Thyroid gland (tissue), 4 donors: ENCODE data around the gene MESP2. TPM values are rescaled to one million over a fixed set of nuclear protein-coding genes. Genes with fewer than 3 reads are reported as not detected.

Source experiments
- DNase-seq, 2 donors: peaks; one replicate each; pipeline ENCODE4 v3.0.0-alpha.2; 2019
- H3K27ac ChIP-seq, 3 donors: fragments of 200-600 bp; sonication (generic); 1 replicate in 2 of 3; 2 replicates in 1 of 3; pipeline ENCODE4 v1.5.1; 2016 to 2019; ENCODE audit warnings: mild to moderate bottlenecking in 1 of 3, moderate library complexity in 1 of 3
- H3K27me3 ChIP-seq: fragments of 200-600 bp; sonication (generic); one replicate; pipeline ENCODE4 v1.5.1; 2019
- H3K36me3 ChIP-seq, 2 donors: fragments of 200-600 bp; sonication (generic); one replicate each; pipeline ENCODE4 v1.5.1; 2016 to 2019
- H3K4me1 ChIP-seq, 2 donors: fragments of 200-600 bp; sonication (generic); one replicate each; pipeline ENCODE4 v1.5.1; 2017 to 2019
- H3K4me3 ChIP-seq, 3 donors: fragments of 200-600 bp; sonication (generic); replicated peaks in 1 of 3; 1 replicate in 2 of 3; 2 replicates in 1 of 3; pipeline ENCODE4 v1.5.1; 2016; ENCODE audit warnings: mild to moderate bottlenecking in 1 of 3
- H3K9me3 ChIP-seq: fragments of 200-600 bp; sonication (generic); one replicate; pipeline ENCODE4 v1.5.1; 2017
- CTCF ChIP-seq, 6 experiments: fragments of 200-600 bp in 3 of 6; fragments of 450-650 bp in 3 of 6; sonication (generic) in 3 of 6; IDR thresholded peaks; one replicate each; pipeline ENCODE4 v1.5.1; 2016 to 2019; ENCODE audit warnings: antibody characterized with exemption in 6 of 6, mild to moderate bottlenecking in 2 of 6, inconsistent platforms in 1 of 6, moderate library complexity in 1 of 6
- POLR2A ChIP-seq, 2 donors: fragments of 450-650 bp; IDR thresholded peaks; one replicate each; pipeline ENCODE4 v1.6.1; 2017; ENCODE audit warnings: antibody characterized with exemption in 2 of 2, mild to moderate bottlenecking in 2 of 2, moderate library complexity in 1 of 2
- WGBS, 2 donors: methylation state at CpG; one replicate each; pipeline ENCODE4 v1.1.5; 2017; 5-methylcytosine and 5-hydroxymethylcytosine counted together
- intact Hi-C: fragments of 100-400 bp; cut with DNase I; formaldehyde crosslinking; loops from one replicate; pipeline ENCODE4 v1.15.1; 2023
- total RNA-seq, 4 donors: library from RNA; depleted of rRNA; stranded (reverse); fragments of >200 nt; gene quantifications; one replicate each; pipeline ENCODE4 v1.2.3, GENCODE V29; 2016

MESP2 gene
- total RNA-seq, 4 donors from 2014 or later: 0.34 to 0.67 TPM; not detected in 2

- Histone ChIP-seq H3K36me3 (no peaks in the 10 kb centered on the region), H3K27ac (no peak overlapping the region), H3K9me3 (no peaks in the 10 kb centered on the region), H3K4me3 (no peak overlapping the region), H3K4me1 (peaks cover 0 to 8% of the 10 kb centered on the region in 2 donors), H3K27me3 (no peaks in the 10 kb centered on the region)
- intact Hi-C loops: no loop called here
- DNase-seq: peak in 1 of 2 donors; percentile 15
- TF ChIP-seq POLR2A (IDR thresholded peaks at IDR 0.05) (no peak), CTCF (IDR thresholded peaks at IDR 0.05) (no peak)
- WGBS, 2 donors: 77 to 82% methylated on average over 12 to 13 of the region's 14 CpGs
Measured at GRCh38 chr15:89783111-89783860, 7.2 kb downstream of the MESP2 start.

- intact Hi-C loops: no loop called here
- no peak for DNase-seq
- Histone ChIP-seq H3K9me3 (no peaks in the 10 kb centered on the region), H3K27ac (no peak overlapping the region), H3K4me3 (no peak overlapping the region), H3K4me1 (peaks cover 0 to 8% of the 10 kb centered on the region in 2 donors), H3K27me3 (no peaks in the 10 kb centered on the region), H3K36me3 (no peaks in the 10 kb centered on the region)
- TF ChIP-seq CTCF (IDR thresholded peaks at IDR 0.05) (no peak), POLR2A (IDR thresholded peaks at IDR 0.05) (no peak)
- WGBS, 2 donors: 87 to 89% methylated on average over 9 of the region's 15 CpGs
Measured at GRCh38 chr15:89783861-89784685, 7.9 kb downstream of the MESP2 start.

GRCh38 chr15:89784686-89784960, 8.5 kb downstream of the MESP2 start:
- Histone ChIP-seq H3K27ac (no peak overlapping the region), H3K4me1 (peaks cover 0 to 8% of the 10 kb centered on the region in 2 donors), H3K27me3 (no peaks in the 10 kb centered on the region), H3K36me3 (no peaks in the 10 kb centered on the region), H3K4me3 (no peak overlapping the region), H3K9me3 (no peaks in the 10 kb centered on the region)
- TF ChIP-seq POLR2A (IDR thresholded peaks at IDR 0.05): no peak
- TF ChIP-seq CTCF (IDR thresholded peaks at IDR 0.05): no peak
- intact Hi-C loops: no loop called here
- DNase-seq: no peak
- 90 to 96% methylated on average over 3 to 5 of the region's 7 CpGs for WGBS, 2 donors

- 52 to 55% methylated on average over 12 to 13 of the region's 13 CpGs for WGBS, 2 donors
- H3K9me3 ChIP-seq: no peaks in the 10 kb centered on the region
- H3K4me3 ChIP-seq: no peak overlapping the region
- no peaks in the 10 kb centered on the region for H3K36me3 ChIP-seq
- peak; percentile 28 to 29 for DNase-seq
- intact Hi-C loops: no loop called here
- no peak for TF ChIP-seq POLR2A (IDR thresholded peaks at IDR 0.05)
- TF ChIP-seq CTCF (IDR thresholded peaks at IDR 0.05): no peak
- H3K4me1 ChIP-seq: peaks cover 0 to 8% of the 10 kb centered on the region in 2 donors
- H3K27me3 ChIP-seq: no peaks in the 10 kb centered on the region
- H3K27ac ChIP-seq: no peak overlapping the region
Measured at GRCh38 chr15:89785064-89785773, 9.1 kb downstream of the MESP2 start.
